ENCODE results near the gene CCDC24. TPM values are rescaled to one million over a fixed set of nuclear protein-coding genes. Genes with fewer than 3 reads are reported as not detected.

Gene CCDC24
- total RNA-seq, 1 experiment from 2014 or later = 11.8 TPM

DNA sequence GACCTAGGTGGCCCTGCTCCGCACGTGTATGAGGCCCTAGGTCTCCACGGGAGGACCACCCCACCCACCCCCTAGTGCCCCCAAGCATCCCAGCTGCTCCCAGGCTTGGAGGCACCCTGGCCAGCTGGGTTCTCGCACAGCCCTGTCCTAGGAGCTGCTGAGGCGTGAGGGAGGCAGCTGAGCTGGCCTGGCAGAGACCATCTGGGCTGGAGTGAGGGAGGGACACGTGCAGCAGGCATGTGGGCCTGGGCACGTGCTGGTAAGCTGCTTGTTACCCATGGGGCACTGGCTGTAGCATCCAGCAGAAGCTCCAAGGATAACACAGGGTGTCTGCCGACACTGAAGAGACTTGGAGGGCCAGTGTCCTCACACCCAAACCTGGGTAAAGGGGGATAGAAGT is 29.8 kb downstream of the CCDC24 start:
- H3K4ac ChIP-seq (ENCODE audit: low read depth, low read length) = no peak overlapping the region
- no peaks in the 10 kb centered on the region for H3K27me3 ChIP-seq (ENCODE audit: insufficient read depth, low read length)
- no peaks in the 10 kb centered on the region for H3K79me1 ChIP-seq (ENCODE audit: insufficient read depth, low read depth, low read length, poor library complexity, severe bottlenecking)
- H4K5ac ChIP-seq (ENCODE audit: insufficient read length, low read depth, low read length) = no peak overlapping the region
- H2BK15ac ChIP-seq (ENCODE audit: low read depth, low read length) = no peak overlapping the region
- no peak overlapping the region for H2AK5ac ChIP-seq (ENCODE audit: insufficient read length, low read length)
- no peak overlapping the region for H4K8ac ChIP-seq (replicated peaks; ENCODE audit: insufficient read length, low read depth, low read length)
- H2BK20ac ChIP-seq (ENCODE audit: low read depth, low read length, poor library complexity, severe bottlenecking) = no peak overlapping the region
- H3K9ac ChIP-seq (ENCODE audit: extremely low read depth, insufficient read length, low read length) = no peak overlapping the region
- no peak overlapping the region for H2BK12ac ChIP-seq (ENCODE audit: insufficient read length, low read depth, low read length)
- no peaks in the 10 kb centered on the region for H3K9me3 ChIP-seq (ENCODE audit: control insufficient read depth, low read depth, low read length)
- no peak overlapping the region for H3K27ac ChIP-seq (ENCODE audit: insufficient read length, low read depth, low read length)
- H4K91ac ChIP-seq (ENCODE audit: insufficient read length, low read depth, low read length) = no peak overlapping the region
- Mint-ChIP-seq H3K36me3 (ENCODE audit: insufficient read depth in 1 of 3, low read depth in 3 of 3) (peaks cover 18 to 39% (median 18%) of the 10 kb centered on the region in 3 experiments), H3K4me3 (no peak overlapping the region), H3K27ac (no peak overlapping the region), H3K27me3 (ENCODE audit: low read depth) (no peaks in the 10 kb centered on the region), H3K4me1 (peaks cover 17 to 20% of the 10 kb centered on the region in 2 experiments), H3K9me3 (no peaks in the 10 kb centered on the region)
- H2BK120ac ChIP-seq (ENCODE audit: low read depth, low read length, poor library complexity, severe bottlenecking) = no peak overlapping the region
- H3K4me2 ChIP-seq (ENCODE audit: insufficient read depth, insufficient read length, low read length) = no peak overlapping the region
- no peak for DNase-seq
- TF ChIP-seq, protein P1, sequence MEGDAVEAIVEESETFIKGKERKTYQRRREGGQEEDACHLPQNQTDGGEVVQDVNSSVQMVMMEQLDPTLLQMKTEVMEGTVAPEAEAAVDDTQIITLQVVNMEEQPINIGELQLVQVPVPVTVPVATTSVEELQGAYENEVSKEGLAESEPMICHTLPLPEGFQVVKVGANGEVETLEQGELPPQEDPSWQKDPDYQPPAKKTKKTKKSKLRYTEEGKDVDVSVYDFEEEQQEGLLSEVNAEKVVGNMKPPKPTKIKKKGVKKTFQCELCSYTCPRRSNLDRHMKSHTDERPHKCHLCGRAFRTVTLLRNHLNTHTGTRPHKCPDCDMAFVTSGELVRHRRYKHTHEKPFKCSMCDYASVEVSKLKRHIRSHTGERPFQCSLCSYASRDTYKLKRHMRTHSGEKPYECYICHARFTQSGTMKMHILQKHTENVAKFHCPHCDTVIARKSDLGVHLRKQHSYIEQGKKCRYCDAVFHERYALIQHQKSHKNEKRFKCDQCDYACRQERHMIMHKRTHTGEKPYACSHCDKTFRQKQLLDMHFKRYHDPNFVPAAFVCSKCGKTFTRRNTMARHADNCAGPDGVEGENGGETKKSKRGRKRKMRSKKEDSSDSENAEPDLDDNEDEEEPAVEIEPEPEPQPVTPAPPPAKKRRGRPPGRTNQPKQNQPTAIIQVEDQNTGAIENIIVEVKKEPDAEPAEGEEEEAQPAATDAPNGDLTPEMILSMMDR (conservative IDR thresholded peaks at IDR 0.05) = no peak
- H3K56ac ChIP-seq (ENCODE audit: insufficient read length, low read depth, low read length) = no peak overlapping the region
- no peak overlapping the region for H2AFZ ChIP-seq (ENCODE audit: low read length)
- H4K20me1 ChIP-seq (ENCODE audit: control insufficient read depth, insufficient read depth, insufficient read length) = no peaks in the 10 kb centered on the region
- no CpG with 5 or more reads among the region's 8 CpGs for WGBS (ENCODE audit: extremely low coverage, insufficient read length, low lambda C conversion rate)
- no peaks in the 10 kb centered on the region for H3K23me2 ChIP-seq (ENCODE audit: insufficient read length, low read depth, low read length, poor library complexity, severe bottlenecking)
- H3K79me2 ChIP-seq (ENCODE audit: insufficient read depth, low read length) = no peaks in the 10 kb centered on the region
- no peak overlapping the region for H3K18ac ChIP-seq (ENCODE audit: insufficient read length, low read depth, low read length)
- no peaks in the 10 kb centered on the region for H3K4me1 ChIP-seq (ENCODE audit: insufficient read depth, low read length)
- no peak overlapping the region for H2BK5ac ChIP-seq (ENCODE audit: insufficient read length, low read length)
- H3K14ac ChIP-seq (ENCODE audit: insufficient read depth, low read length) = no peak overlapping the region
- no peak overlapping the region for H3K23ac ChIP-seq (ENCODE audit: insufficient read length, low read depth, low read length)
- no peak overlapping the region for H3T11ph ChIP-seq (ENCODE audit: low read length)

All from H9 (cell line).